GM12865 (cell line): ENCODE measurements around the gene LINGO3.

Experiments used
- DNase-seq: peaks from one replicate; pipeline ENCODE4 v3.0.0; 2010; ENCODE audit warnings: low read depth
- H3K4me3 ChIP-seq: 2 replicates; pipeline ENCODE4 v1.5.1; 2011; ENCODE audit warnings: mild to moderate bottlenecking, low read depth, low read length, control low read depth
- TF ChIP-seq, protein P1 (sequence below): IDR thresholded peaks from 2 replicates; pipeline ENCODE4 v1.5.1; 2011; ENCODE audit warnings: low read length, control low read depth, low read depth, inconsistent platforms; ENCODE audit not compliant: insufficient read depth; ENCODE audit errors: missing control alignments

Gene LINGO3, protein sequence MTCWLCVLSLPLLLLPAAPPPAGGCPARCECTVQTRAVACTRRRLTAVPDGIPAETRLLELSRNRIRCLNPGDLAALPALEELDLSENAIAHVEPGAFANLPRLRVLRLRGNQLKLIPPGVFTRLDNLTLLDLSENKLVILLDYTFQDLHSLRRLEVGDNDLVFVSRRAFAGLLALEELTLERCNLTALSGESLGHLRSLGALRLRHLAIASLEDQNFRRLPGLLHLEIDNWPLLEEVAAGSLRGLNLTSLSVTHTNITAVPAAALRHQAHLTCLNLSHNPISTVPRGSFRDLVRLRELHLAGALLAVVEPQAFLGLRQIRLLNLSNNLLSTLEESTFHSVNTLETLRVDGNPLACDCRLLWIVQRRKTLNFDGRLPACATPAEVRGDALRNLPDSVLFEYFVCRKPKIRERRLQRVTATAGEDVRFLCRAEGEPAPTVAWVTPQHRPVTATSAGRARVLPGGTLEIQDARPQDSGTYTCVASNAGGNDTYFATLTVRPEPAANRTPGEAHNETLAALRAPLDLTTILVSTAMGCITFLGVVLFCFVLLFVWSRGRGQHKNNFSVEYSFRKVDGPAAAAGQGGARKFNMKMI

DNA sequence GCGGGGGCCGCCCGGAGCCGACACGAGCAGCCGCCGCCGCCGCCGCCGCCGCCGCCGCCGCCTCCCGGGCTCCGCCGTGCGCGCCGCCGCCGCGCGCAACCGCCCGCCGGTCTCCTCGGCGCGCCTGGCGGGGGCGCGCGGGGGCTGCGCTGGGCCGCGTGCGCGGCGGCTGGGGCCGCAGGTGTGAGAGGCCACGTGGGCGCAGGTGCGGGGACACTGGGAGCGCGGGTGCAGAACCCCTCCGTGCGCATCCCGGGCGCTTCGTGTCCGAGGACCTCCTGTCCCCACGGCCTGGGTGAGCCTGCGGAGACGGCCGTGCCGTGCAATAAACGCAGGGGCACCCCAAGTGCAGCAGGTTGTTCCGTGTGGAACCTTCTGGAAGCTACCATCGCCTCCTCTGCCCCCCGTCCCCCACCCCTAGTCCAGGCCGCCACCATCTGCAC lies at the start of gene LINGO3:
Gene LINGO3, minus strand, starts transcription at position 41 of the 443 bp plus-strand sequence. CDS start 16,378 bp downstream, outside the sequence.
- no peak within 1 kb of the TSS for H3K4me3 ChIP-seq
- TF ChIP-seq, protein P1, sequence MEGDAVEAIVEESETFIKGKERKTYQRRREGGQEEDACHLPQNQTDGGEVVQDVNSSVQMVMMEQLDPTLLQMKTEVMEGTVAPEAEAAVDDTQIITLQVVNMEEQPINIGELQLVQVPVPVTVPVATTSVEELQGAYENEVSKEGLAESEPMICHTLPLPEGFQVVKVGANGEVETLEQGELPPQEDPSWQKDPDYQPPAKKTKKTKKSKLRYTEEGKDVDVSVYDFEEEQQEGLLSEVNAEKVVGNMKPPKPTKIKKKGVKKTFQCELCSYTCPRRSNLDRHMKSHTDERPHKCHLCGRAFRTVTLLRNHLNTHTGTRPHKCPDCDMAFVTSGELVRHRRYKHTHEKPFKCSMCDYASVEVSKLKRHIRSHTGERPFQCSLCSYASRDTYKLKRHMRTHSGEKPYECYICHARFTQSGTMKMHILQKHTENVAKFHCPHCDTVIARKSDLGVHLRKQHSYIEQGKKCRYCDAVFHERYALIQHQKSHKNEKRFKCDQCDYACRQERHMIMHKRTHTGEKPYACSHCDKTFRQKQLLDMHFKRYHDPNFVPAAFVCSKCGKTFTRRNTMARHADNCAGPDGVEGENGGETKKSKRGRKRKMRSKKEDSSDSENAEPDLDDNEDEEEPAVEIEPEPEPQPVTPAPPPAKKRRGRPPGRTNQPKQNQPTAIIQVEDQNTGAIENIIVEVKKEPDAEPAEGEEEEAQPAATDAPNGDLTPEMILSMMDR: no peak
- no peak for DNase-seq

DNA sequence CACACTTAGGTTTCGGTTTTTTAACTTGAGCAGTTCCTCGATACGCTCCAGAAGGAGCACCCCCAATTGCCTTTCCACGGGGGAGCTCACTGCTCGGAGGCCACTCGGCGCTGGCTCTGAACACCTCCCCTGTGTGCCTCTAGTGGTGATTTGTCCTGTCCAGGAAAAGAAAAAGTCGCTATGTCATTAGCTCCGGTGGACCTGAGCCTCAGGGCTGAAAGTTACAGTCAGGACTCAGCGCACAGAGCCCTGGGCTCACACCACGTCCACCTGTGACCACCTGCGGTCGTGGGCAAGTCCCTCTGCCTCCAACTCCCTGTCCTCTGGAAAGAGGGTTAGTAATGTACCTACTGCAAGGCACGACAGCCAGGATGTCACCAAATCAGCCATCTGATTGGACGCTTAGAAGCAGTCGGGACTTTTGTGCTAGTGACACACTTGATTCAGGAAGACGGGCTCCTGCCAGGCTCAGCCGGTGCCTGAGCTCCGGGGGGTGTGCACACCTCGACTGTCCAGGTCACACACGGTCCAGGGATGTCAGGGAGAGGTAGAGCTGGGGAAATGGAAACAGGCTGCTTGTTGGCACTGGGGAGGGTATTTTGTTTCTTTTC lies 48.2 kb upstream of the LINGO3 start:
- no peak overlapping the region for H3K4me3 ChIP-seq
- TF ChIP-seq, protein P1: no peak
- no peak for DNase-seq

DNA sequence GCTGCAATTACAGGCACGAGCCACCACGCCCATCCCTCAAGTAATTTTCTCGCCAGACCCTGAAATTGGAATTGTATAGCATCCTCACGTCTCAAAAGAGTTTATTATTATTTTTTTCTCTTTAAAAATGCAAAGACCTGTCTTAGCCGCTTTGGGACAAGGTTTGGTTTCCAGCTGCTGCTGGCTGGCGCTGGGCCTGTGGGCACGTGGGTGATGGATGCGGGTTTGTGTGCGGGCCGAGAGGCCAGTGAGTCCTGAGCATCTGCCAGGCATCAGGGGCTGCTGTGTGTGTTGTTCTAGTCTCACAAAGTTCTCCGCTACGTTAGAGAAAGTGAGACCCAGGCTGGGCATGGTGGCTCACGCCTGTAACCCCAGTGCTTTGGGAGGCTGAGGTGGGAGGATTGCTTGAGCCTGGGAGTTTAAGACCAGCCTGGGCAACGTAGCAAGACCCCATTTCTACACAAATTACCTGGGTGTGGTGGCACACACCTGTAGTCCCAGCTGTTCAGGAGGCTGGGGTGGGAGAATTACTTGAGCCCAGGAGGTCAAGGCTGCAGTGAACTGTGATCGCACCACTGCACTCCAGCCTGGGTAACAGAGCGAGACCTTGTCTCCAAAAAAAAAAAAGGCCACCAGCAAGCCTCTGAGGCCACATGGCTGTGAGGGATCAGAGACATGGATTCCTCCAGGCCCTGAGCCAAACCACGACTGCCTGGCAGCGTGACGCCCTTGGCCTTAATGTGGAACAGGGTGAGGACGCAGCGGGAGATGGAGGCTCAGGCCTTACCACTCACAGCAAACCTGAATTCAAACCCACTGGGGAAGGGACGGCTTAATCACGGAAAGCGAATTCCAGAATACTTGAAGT lies 47.4 kb upstream of the LINGO3 start:
- DNase-seq: no peak
- TF ChIP-seq, protein P1: no peak
- H3K4me3 ChIP-seq: no peak overlapping the region

DNA sequence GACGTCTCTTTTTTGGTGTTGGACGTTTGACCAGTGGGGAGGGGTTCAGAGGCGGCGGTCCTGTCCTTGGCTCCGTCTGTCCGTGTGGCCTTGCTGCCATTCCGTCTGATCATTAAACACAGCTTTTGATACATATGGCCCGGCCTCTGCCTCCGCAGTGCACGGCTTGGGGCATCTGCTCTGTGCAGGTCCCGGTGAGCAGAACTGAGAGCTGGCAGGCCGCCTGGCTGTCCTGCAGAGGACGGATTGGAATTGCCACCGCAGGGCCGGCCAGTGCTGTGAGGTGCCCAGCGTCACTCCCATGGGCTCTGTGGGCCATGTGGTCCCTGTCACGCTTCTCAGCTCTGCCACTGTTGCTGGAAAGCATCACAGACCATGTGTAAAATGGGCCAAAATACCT lies 46.7 kb upstream of the LINGO3 start:
- no peak overlapping the region for H3K4me3 ChIP-seq
- TF ChIP-seq, protein P1: no peak
- no peak for DNase-seq

DNA sequence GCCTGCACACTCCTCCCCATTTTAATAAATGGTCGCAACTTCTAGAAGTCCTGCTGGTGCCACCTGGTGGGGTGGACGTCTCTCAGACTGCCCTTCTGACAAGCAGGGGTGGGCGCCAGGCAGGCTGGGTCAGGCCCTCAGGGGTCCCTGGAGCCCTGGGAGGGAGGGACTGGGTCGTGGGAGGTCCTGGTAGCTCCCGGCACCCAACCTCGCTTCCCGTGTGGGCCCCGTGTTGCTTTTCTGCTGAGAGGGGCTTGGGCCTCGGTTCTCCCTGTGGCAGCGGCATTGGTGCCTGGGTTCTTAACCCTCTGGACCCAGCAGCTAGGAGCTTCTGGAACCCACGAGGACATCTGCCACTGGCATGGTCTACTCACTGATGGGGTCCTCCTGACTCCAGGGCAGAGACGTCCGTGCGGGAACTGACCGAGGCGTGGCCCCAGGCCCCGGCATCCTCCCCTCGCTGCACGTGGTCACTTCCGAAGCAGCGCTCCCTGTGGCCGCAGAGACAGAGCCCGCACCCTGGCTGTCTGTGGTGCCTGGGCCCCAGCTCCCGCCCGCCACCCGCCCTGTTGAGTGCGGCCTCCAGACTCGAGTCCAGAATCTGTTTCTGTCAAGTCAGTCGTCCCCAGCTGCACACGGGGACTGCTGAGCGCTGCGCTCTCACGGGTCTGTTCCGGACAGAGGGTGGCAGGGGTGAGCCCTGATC lies 46.1 kb upstream of the LINGO3 start:
- no peak overlapping the region for H3K4me3 ChIP-seq
- TF ChIP-seq, protein P1: no peak
- no peak for DNase-seq
